Measurements from ENCODE around the gene ALDOB.

GRCh38 chr9:101394687-101395086, 40.9 kb downstream of the ALDOB start:
- TF ChIP-seq POLR2AphosphoS5 (IDR thresholded peaks at IDR 0.05) (no peak), CTCF (IDR thresholded peaks at IDR 0.05; ENCODE audit: poor library complexity, severe bottlenecking) (no peak), EZH2 (IDR thresholded peaks at IDR 0.05; ENCODE audit: borderline replicate concordance, insufficient read depth, low read length, poor library complexity, severe bottlenecking) (no peak), TAF1 (IDR thresholded peaks at IDR 0.05; ENCODE audit: low read depth) (no peak), RAD21 (conservative IDR thresholded peaks at IDR 0.05) (no peak)

All from neural cell (in vitro differentiated cells).